Measurements from ENCODE around the gene SNX24.

The SNX24 gene

GRCh38 chr5:122835681-122836080 is 9.7 kb upstream of the SNX24 start:
- TF ChIP-seq CTCF (IDR thresholded peaks at IDR 0.05; ENCODE audit: insufficient read depth, low read length, missing control alignments): no peak
- ChIA-PET POLR2A (no interaction called here), CTCF (no interaction called here)
- DNase-seq (ENCODE audit: low read depth, low spot score): no peak
- H3K4me3 ChIP-seq (ENCODE audit: low read depth, low read length): no peak overlapping the region

- ChIA-PET CTCF (no interaction called here), POLR2A (no interaction called here)
- no peak for TF ChIP-seq CTCF (IDR thresholded peaks at IDR 0.05; ENCODE audit: insufficient read depth, low read length, missing control alignments)
- H3K4me3 ChIP-seq (ENCODE audit: low read depth, low read length): no peak overlapping the region
- no peak for DNase-seq (ENCODE audit: low read depth, low spot score)
These were observed 8.5 kb upstream of the SNX24 start for GRCh38 chr5:122836947-122837346.

DNA sequence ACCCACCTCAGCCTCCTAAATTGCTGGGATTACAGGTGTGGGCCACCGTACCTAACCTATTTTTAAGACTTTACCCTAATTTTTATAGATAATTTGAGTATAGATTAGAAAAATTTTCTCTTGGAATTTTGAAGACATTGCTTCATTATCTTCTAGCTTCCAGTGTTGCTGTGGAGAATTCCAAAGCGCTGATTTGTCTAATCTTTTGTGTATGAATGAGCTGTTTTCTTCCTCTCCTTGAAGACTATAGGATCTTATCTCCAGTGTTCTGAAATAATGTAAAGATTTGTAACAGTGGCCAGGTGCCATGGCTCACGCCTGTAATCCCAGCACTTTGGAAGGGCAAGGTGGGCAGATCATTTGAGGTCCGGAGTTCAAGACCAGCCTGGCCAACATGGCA is 5.7 kb upstream of the SNX24 start:
- POLR2A ChIA-PET: no interaction called here
- TF ChIP-seq CTCF (IDR thresholded peaks at IDR 0.05; ENCODE audit: insufficient read depth, low read length, missing control alignments): no peak
- DNase-seq (ENCODE audit: low read depth, low spot score): no peak
- CTCF ChIA-PET: no interaction called here
- no peak overlapping the region for H3K4me3 ChIP-seq (ENCODE audit: low read depth, low read length)

DNA sequence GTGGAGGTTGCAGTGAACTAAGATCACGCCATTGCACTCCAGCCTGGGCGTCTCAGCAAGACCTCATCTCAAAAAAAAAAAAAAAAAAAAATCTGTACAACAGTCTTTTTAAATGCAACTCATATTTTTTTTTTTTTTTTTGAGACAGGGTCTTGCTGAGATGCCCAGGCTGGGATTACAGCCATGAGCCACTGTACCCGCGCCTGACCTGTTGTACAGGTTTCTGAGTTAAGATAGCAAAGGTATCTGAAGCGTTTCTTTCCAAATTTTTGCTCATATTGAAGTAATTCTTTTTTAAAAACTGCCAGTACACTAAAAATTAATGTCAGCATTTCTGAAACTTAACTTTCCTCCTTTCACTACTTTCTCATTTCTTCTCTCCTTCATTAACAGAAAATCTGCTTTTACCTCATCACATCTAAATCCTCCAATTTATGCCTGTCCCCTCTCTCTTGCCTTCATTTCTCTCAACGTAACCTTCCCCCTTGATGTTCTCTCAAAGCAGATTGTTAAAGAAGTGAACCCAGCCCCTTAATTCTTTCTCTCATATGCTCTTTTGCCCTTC is 3.3 kb upstream of the SNX24 start:
- DNase-seq (ENCODE audit: low read depth, low spot score): no peak
- no peak overlapping the region for H3K4me3 ChIP-seq (ENCODE audit: low read depth, low read length)
- no peak for TF ChIP-seq CTCF (IDR thresholded peaks at IDR 0.05; ENCODE audit: insufficient read depth, low read length, missing control alignments)
- ChIA-PET POLR2A (no interaction called here), CTCF (no interaction called here)

DNA sequence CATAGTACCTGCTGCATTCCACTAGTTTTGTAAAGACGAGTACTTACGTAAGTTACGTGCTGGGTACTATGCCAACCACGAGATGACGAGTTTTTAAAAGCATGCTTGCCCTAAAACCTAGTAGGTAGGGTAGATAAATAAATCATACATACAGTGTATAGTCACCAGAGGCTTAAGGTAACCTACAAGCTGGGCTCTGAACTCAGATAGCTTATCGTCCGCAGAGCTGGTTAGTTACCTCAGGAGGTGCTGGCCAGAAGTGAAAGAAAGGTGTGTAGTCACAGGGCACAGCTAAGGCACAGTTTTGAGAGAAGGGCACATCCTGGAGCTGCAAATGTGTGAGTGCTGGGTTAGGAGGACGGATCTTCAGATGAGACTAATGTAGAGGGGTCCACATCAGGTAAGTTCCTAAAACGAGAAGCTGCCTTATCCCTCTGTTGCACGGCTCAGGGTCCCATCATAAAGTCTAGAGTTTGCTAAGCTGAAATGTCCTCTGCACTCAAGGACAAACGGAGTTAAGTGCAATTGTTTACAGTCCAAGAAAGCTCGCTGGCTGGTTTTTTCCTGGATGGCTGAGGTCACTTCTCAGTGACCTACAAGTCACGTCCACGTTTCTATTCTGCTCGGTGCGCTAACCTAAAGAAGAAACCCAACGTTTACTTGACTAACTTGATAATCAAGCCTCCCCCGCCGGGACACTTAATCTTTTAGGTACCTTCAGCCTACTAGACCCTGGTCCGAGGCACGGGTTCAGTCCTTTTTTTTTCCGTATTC is 1.1 kb upstream of the SNX24 start:
- POLR2A ChIA-PET: interaction anchor here (1.2 kb wide), 1 partner anchor 68 kb away, joined by 4 read pairs; no protein-coding TSS in a partner anchor
- TF ChIP-seq CTCF (IDR thresholded peaks at IDR 0.05; ENCODE audit: insufficient read depth, low read length, missing control alignments): no peak
- no peak for DNase-seq (ENCODE audit: low read depth, low spot score)
- peak overlapping the region; percentile 74 for H3K4me3 ChIP-seq (ENCODE audit: low read depth, low read length)
- CTCF ChIA-PET: interaction anchor here (0.6 kb wide), 1 partner anchor 20 kb away, joined by 3 read pairs; no protein-coding TSS in a partner anchor

DNA sequence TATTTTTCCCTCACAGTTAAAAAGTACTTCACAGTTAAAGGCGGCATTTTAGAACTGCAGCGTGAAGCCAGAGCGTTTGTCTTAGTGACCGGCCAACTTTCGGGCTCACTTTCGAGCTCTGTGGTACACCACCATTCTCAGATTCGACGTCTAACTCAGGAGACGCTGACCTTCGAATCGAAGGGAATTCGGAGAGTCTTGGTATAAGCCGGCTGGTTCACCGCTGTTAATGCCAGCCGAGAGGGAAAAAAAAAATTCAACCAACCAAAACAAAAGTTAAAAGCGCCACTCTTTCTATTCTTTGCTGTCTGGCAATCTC is 544 bp upstream of the SNX24 start:
- H3K4me3 ChIP-seq (ENCODE audit: low read depth, low read length): peak overlapping the region; percentile 74
- no peak for TF ChIP-seq CTCF (IDR thresholded peaks at IDR 0.05; ENCODE audit: insufficient read depth, low read length, missing control alignments)
- ChIA-PET CTCF (interaction anchor here (0.6 kb wide), 2 partner anchors 14 to 19 kb away, joined by 3 read pairs; no protein-coding TSS in a partner anchor), POLR2A (interaction anchor here (1.2 kb wide), 1 partner anchor 69 kb away, joined by 4 read pairs; no protein-coding TSS in a partner anchor)
- no peak for DNase-seq (ENCODE audit: low read depth, low spot score)
